Right lobe of liver (tissue), 6 donors: ENCODE data around the gene ARMH2. TPM values are rescaled to one million over a fixed set of nuclear protein-coding genes. Genes with fewer than 3 reads are reported as not detected.

ENCODE experiments used
- ATAC-seq, 4 donors: fragments of 200-7000 bp; cut with Tn5 transposase; one replicate each; pipeline ENCODE4 v1.9.1; 2020; ENCODE audit warnings: mild to moderate bottlenecking in 4 of 4, moderate library complexity in 4 of 4
- DNase-seq, 3 donors: peaks; one replicate each; pipeline ENCODE4 v3.0.0-alpha.2; 2020
- H3K27ac ChIP-seq, 3 donors: fragments of 200-600 bp; one replicate each; pipeline ENCODE4 v1.8.0; 2022
- H3K27me3 ChIP-seq, 2 donors: fragments of 200-600 bp; one replicate each; pipeline ENCODE4 v1.8.0; 2022
- H3K36me3 ChIP-seq, 4 donors: fragments of 200-600 bp; sonication (generic) in 1 of 4; one replicate each; pipeline versions ENCODE4 v1.5.1 to v1.8.0; 2017 to 2022; ENCODE audit warnings: control low read depth in 1 of 4
- H3K4me1 ChIP-seq, 4 donors: fragments of 200-600 bp; sonication (generic) in 1 of 4; one replicate each; pipeline versions ENCODE4 v1.5.1 to v1.8.0; 2017 to 2022; ENCODE audit warnings: control low read depth in 1 of 4
- H3K4me3 ChIP-seq, 3 donors: fragments of 200-600 bp; one replicate each; pipeline ENCODE4 v1.8.0; 2022
- H3K9me3 ChIP-seq, 4 donors: fragments of 200-600 bp; sonication (generic) in 1 of 4; one replicate each; pipeline versions ENCODE4 v1.5.1 to v1.8.0; 2017 to 2022; ENCODE audit warnings: control low read depth in 1 of 4
- POLR2A ChIP-seq: fragments of 450-650 bp; IDR thresholded peaks from one replicate; pipeline ENCODE4 v1.6.1; 2017; ENCODE audit warnings: antibody characterized with exemption, mild to moderate bottlenecking
- WGBS: methylation state at CpG from one replicate; pipeline ENCODE4 v1.1.6; 2018; ENCODE audit warnings: low coverage, low lambda C conversion rate; ENCODE audit not compliant: insufficient coverage; ENCODE audit errors: missing lambda C conversion rate; 5-methylcytosine and 5-hydroxymethylcytosine counted together
- intact Hi-C, 2 donors: fragments of 100-400 bp; cut with DNase I; formaldehyde crosslinking; loops; one replicate each; pipeline versions ENCODE4 v1.11.2 to v1.14.1; 2022
- total RNA-seq, 6 experiments: library from RNA; depleted of rRNA in 2 of 6; stranded (reverse); fragments of >200 nt in 2 of 6; fragmentation: NEBNext Ultra II Directional in 3 of 6; extraction: Animal tissue kit (Norgen Biotek cat#: 25700) in 3 of 6; gene quantifications; one replicate each; pipeline versions ENCODE4 v1.1.0 to v1.2.4, GENCODE V29; 2016 to 2023
- TF ChIP-seq, protein P1 (sequence below), 4 donors: fragments of 200-600 bp in 3 of 4; fragments of 450-650 bp in 1 of 4; IDR thresholded peaks; one replicate each; pipeline versions ENCODE4 v1.5.1 to v1.8.0; 2016 to 2022; ENCODE audit warnings: antibody characterized with exemption in 4 of 4, mild to moderate bottlenecking in 2 of 4
- donor health status: DM: no; HTN: yes; CAD: no.
- donor health status: DM: no; HTN: no; CAD: no.
- donor health status: DM: no; HTN: no; CAD: no.
- donor health status: DM: no; HTN: yes; CAD: no.
- donor health status: DM: no; HTN: yes; CAD: no.

ARMH2 gene
- total RNA-seq, 6 experiments from 2014 or later: not detected

DNA sequence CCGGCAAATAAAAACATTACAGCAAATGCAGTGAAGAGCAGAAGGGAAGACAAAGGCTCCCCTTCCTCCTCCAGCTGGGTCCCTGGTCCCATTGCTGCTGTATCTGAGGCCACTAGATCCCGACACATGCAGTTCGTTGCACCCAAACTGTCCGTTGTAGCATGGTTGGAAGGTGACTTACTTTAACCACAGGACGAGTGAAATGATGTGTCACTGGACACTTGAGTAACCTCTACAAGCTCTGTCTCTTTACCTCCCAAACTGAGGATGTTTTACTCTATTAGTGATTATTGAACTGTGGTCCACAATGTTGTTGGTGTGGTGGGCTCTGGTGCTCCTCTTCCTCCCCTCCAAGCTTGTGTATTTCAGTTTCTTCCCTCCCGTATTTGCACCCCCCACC is 46.2 kb upstream of the ARMH2 start:
- intact Hi-C loops: no loop called here
- no peaks in the 10 kb centered on the region for H3K4me1 ChIP-seq
- ATAC-seq (no peak), DNase-seq (peak in 1 of 3 donors; percentile 17)
- H3K9me3 ChIP-seq: no peaks in the 10 kb centered on the region
- 83% methylated on average over 5 of the region's 6 CpGs for WGBS
- no peaks in the 10 kb centered on the region for H3K36me3 ChIP-seq
- H3K27me3 ChIP-seq: no peaks in the 10 kb centered on the region
- no peak overlapping the region for H3K4me3 ChIP-seq
- no peak overlapping the region for H3K27ac ChIP-seq
- no peak for TF ChIP-seq POLR2A
- TF ChIP-seq, protein P1, sequence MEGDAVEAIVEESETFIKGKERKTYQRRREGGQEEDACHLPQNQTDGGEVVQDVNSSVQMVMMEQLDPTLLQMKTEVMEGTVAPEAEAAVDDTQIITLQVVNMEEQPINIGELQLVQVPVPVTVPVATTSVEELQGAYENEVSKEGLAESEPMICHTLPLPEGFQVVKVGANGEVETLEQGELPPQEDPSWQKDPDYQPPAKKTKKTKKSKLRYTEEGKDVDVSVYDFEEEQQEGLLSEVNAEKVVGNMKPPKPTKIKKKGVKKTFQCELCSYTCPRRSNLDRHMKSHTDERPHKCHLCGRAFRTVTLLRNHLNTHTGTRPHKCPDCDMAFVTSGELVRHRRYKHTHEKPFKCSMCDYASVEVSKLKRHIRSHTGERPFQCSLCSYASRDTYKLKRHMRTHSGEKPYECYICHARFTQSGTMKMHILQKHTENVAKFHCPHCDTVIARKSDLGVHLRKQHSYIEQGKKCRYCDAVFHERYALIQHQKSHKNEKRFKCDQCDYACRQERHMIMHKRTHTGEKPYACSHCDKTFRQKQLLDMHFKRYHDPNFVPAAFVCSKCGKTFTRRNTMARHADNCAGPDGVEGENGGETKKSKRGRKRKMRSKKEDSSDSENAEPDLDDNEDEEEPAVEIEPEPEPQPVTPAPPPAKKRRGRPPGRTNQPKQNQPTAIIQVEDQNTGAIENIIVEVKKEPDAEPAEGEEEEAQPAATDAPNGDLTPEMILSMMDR (IDR thresholded peaks at IDR 0.05): no peak

DNA sequence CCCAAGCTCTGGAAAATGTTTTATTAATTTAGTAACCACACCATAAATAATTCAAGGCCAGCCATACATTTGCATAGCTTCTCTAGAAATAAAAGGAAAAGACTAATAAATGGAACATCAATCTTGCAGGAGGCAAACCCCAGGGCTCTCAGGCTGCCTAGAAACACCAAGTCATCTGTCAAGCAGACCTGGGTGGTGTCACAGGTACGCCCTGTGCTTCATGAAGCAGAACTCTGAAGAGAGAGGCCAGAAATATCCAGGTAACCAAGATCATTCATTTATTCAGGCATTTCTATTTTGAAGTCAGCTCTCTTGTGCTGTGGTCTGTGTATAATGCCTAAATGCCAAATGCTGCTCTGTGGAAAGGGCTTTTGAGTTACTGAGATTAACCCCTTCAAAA is 45.3 kb upstream of the ARMH2 start:
- no peaks in the 10 kb centered on the region for H3K36me3 ChIP-seq
- no peak overlapping the region for H3K27ac ChIP-seq
- no peaks in the 10 kb centered on the region for H3K27me3 ChIP-seq
- no peak for TF ChIP-seq POLR2A
- TF ChIP-seq, protein P1 (IDR thresholded peaks at IDR 0.05): no peak
- H3K9me3 ChIP-seq: no peaks in the 10 kb centered on the region
- no peak overlapping the region for H3K4me3 ChIP-seq
- WGBS: no CpG with 5 or more reads among the region's 1 CpG
- intact Hi-C loops: no loop called here
- no peaks in the 10 kb centered on the region for H3K4me1 ChIP-seq
- DNase-seq (peak in 1 of 3 donors; percentile 33), ATAC-seq (no peak)

DNA sequence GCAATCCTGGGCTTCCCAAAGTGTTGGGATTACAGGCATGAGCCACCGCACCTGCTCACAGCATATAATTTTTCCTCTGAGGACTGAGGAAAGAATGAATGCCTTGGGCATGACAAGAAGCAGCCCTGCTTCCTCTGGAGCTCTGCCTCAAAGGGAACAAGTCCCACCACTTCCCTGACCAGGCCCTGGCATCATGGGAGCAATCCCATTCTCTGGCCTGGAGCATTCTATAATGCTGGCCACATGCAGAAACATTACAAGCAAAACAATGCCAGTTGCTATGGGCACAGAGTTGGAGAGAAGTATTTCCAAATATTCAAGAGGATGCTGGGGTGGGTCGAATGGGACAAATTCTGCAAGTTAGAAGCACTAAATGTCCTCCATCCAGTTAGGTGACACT is 41.5 kb upstream of the ARMH2 start:
- Histone ChIP-seq H3K4me1 (no peaks in the 10 kb centered on the region), H3K36me3 (no peaks in the 10 kb centered on the region), H3K9me3 (no peaks in the 10 kb centered on the region), H3K4me3 (no peak overlapping the region), H3K27me3 (no peaks in the 10 kb centered on the region), H3K27ac (no peak overlapping the region)
- no peak for TF ChIP-seq POLR2A
- TF ChIP-seq, protein P1 (IDR thresholded peaks at IDR 0.05): no peak
- 10% methylated on average over 1 of the region's 2 CpGs for WGBS
- DNase-seq (peak in 1 of 3 donors; percentile 18), ATAC-seq (no peak)
- intact Hi-C loops: no loop called here

DNA sequence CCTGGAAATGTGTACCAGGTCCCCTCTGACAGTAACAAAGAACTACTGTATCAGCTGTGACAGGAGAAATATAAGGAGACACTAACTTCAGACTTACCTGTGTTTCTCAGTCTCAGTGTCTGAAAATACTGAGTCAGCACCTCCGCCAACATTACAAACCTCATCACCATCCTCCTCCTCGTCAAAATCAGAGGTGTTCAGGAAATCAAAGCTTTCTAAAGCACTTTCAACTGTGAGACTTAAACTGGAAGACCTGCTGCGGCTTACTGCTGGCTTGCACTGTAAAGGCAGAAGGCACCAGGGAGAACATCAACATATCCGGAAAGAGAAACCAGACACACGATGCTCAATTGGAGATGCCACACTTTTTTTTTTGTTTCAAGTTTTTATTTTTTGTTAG is 40.3 kb upstream of the ARMH2 start:
- no peaks in the 10 kb centered on the region for H3K27me3 ChIP-seq
- no peaks in the 10 kb centered on the region for H3K4me1 ChIP-seq
- no peaks in the 10 kb centered on the region for H3K36me3 ChIP-seq
- ATAC-seq (no peak), DNase-seq (peak in 1 of 3 donors; percentile 8)
- H3K4me3 ChIP-seq: no peak overlapping the region
- TF ChIP-seq, protein P1 (IDR thresholded peaks at IDR 0.05): no peak
- TF ChIP-seq POLR2A: no peak
- intact Hi-C loops: no loop called here
- no peaks in the 10 kb centered on the region for H3K9me3 ChIP-seq
- no peak overlapping the region for H3K27ac ChIP-seq
- WGBS: 75% methylated on average over 5 of the region's 5 CpGs

DNA sequence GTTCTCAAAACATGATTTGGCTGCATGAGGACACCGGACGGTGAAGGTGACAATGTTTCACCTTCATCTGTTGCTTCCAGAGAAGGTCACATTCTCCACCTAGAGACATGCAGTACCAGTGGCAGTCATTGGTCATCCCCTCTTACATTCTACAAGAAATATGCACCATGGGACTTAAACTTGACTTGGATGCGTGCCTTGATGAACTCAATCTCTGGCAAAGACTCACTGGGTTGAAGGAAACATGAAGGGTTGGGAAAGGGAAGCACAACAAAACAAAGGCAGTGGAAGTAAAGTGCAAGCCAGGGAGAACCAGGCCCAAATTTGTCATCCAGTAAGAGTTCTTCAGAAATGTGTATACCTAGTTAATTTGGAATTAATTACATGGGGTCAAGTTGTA is 39.4 kb upstream of the ARMH2 start:
- no peak overlapping the region for H3K27ac ChIP-seq
- intact Hi-C loops: no loop called here
- no peak for TF ChIP-seq POLR2A
- TF ChIP-seq, protein P1 (IDR thresholded peaks at IDR 0.05): no peak
- no peaks in the 10 kb centered on the region for H3K27me3 ChIP-seq
- no peaks in the 10 kb centered on the region for H3K36me3 ChIP-seq
- ATAC-seq (no peak), DNase-seq (peak in 1 of 3 donors; percentile 5)
- WGBS: 97% methylated on average over 2 of the region's 3 CpGs
- H3K4me3 ChIP-seq: no peak overlapping the region
- no peaks in the 10 kb centered on the region for H3K9me3 ChIP-seq
- no peaks in the 10 kb centered on the region for H3K4me1 ChIP-seq
